Measurements from ENCODE around the gene SCGB1D1. TPM values are rescaled to one million over a fixed set of nuclear protein-coding genes. Genes with fewer than 3 reads are reported as not detected.

SCGB1D1 gene, protein sequence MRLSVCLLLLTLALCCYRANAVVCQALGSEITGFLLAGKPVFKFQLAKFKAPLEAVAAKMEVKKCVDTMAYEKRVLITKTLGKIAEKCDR
- total RNA-seq: not detected

DNA sequence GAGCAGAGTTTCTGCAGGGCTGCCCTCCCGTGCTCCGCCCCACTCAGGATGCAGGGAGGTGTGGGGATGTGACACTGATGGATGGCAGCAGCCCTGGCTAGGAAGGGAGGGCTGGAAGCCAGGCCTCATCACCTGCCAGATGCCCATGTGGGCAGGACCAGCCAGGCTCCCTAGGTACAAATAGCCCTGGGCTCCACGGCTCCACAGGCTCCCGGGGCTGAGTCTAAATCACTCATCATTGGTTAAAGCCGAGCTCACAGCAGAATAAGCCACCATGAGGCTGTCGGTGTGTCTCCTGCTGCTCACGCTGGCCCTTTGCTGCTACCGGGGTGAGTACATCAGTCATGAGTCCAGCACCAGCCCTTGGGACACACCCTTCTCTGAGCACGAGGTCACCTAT, at the start of gene SCGB1D1:
Gene SCGB1D1, plus strand, starts transcription at position 206 of the 400 bp plus-strand sequence. Its CDS starts 69 bp downstream, at position 275.
- DNase-seq (ENCODE audit: low read depth in 2 of 3, low spot score in 2 of 3): no peak

DNA sequence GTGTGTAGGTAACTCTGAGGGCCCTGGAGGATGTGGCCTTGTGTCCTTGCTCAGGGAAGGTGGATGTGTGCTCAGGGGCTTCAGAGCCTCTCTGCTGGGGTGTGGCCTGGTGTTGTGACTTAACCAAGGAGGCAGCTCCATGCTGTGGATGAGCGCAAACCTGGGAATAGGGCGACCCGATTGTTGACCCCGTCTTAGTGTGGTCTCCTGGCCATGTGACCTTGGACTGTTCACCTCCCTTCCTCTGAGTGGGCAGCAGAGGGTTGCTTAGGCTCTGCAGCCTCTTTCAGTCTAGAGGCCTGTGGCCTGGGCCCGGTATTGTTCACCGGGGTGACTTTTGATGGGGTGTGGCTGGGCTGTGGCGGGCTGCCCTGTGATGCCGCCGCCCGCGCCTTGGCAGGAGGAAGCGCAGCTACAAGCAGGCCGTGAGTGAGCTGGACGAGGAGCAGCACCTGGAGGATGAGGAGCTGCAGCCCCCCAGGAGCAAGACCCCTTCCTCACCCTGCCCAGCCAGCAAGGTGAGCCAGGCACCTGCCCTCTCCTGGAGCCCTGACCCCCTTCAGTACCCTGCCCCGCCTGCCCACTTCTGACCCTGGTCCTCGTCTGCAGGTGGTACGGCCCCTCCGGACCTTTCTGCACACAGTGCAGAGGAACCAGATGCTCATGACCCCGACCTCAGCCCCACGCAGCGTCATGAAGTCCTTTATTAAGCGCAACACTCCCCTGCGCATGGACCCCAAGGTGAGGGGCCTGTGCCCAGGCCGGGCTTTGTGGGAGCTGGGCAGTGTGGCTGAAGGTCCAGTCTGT, 49.5 kb upstream of the SCGB1D1 start:
- no peak for DNase-seq (ENCODE audit: low read depth in 2 of 3, low spot score in 2 of 3)

DNA sequence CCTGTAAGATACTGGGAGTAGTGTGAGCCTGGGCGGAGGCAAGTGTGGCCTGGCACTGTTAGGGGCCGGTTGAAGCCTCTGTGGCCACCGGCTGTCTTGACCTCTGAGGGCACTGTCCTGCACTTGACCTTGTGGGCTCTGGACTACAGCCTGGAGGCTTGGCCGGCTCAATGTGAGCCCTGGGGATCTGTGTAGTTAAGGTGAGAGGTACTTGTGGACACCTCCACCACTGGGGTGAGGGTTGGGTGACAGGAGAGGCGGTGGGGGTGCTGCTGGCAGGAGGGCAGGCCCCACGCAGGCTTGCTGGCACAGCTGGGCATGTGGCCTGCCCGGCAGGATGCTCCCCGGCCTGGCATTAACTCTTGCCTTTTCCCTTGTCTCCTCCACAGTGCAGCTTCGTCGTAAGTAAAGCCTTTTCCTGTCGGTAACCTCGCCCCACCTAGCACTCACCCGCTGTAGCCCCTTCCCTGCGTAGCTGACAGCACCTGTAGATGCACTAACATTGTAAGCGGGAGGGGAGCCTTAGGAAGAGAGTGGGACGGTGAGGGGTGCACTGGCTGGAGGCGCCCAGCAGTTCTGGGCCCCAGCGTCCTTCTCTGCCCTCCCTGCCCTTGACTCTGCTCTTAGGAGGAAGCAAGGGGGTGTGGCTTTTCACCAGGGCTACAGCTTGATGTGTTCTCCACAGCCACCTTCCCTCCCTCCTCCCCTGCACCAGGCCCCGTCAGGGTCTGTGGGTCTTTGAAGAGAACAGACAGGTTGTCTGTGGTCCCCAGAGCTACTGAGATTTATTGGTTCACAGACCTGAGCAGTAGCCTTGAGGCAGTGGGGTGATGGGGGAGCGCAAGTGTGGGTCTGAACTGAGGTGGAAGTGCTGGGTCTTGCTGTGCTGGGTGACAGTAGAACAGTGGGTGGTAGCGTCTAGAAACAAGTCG, 48.6 kb upstream of the SCGB1D1 start:
- DNase-seq (ENCODE audit: low read depth in 2 of 3, low spot score in 2 of 3): no peak

DNA sequence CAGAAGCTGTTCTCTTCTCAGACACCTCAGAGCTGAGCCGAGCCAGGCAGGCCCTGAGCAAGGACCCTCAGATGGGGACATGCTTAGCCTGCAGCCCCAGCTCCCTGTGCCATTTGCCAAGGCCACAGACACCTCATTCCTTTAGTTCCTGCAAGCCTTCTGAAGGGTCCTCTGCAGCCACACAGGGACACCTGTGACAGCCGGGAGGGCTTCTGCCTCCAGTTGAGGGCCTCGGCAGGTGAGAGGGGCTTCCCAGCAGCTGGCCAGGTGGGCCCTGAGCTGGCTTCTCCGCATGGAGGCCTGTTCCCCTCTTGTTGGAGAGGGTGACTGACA, 48.0 kb upstream of the SCGB1D1 start:
- no peak for DNase-seq (ENCODE audit: low read depth in 2 of 3, low spot score in 2 of 3)

DNA sequence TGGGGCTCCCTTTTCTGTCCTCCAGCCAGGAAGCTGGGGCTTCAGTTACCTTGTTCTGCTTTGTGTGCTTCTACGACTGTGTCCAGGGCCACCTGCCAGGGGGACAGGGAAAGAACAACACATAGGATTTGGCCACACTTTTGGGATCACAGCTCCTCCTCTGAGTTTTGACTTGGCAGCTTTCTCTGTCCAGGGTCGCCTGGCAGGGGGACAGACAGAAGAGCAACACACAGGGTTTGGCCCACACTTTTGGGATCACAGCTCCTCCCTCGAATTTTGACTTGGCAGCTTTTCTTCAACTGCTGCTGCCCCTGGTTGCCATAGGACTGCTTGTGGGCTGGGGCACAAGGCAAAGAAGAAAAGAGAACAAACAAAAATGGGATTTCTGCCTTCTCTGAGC, 47.1 kb upstream of the SCGB1D1 start:
- no peak for DNase-seq (ENCODE audit: low read depth in 2 of 3, low spot score in 2 of 3)

DNA sequence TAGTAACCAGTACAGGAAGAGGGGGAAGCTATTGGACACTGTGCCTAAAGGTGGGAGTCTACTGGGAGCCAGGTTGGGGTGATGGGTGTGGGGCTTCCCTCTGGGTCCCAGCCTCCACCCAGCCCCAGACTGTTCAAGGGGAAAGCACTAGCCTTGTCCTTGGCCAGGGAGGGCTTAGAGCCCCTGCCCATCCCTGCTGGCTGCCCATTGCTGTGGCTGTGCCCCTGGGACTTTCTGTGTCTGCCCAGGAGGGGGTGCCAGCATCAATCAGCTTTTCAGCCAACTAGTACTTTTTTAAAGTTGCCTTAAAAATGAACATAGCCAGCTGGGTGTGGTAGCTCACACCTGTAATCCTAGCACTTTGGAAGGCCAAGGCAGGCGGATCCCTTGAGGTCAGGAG, 46.3 kb upstream of the SCGB1D1 start:
- DNase-seq (ENCODE audit: low read depth in 2 of 3, low spot score in 2 of 3): no peak

DNA sequence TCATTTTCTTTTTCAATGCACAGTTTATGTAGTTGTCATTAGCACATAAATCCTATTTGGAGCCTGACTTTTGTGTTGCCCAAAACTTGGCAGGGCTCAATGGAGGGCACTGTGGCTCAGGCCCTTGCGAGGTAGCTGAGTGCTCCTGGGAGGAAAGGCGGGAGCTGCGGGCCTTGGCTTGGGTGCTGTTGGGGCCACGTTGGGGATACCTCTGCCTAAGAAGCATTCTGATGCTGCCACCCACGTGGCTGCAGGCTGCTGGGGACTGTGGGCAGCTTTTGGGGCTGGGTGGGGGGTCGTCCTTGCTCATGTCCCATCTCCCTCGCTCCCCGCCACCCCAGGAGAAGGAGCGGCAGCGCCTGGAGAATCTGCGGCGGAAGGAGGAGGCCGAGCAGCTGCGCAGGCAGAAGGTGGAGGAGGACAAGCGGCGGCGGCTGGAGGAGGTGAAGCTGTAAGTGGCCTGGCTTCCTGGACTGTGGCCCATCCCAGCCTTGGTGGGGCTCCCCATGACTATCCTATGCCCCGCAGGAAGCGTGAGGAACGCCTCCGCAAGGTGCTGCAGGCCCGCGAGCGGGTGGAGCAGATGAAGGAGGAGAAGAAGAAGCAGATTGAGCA, 45.3 kb upstream of the SCGB1D1 start:
- no peak for DNase-seq (ENCODE audit: low read depth in 2 of 3, low spot score in 2 of 3)

DNA sequence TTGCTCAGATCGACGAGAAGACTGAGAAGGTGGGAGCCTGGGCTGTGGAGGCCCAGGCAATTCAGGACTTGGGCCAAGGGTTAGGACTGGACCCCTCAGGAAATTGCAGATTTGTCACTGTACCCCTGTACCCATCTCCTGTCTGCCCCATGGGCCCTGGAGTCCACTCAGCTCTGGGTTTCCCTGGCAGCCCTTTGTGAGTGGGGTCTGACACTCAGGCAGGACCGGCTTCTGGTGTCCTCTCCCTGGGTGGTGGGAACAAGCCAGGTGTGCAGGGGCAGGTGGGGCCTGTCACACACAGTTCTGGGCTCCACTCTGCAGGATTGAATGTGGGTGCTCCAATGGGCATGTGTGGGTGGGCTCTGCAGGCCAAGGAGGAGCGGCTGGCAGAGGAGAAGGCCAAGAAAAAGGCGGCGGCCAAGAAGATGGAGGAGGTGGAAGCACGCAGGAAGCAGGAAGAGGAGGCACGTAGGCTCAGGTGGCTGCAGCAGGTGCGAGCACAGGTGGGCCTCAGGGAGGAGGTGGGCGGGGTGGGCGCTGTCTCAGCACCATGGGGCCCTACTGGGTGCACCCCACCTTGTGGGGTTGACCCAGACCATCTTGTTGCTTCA, 44.6 kb upstream of the SCGB1D1 start:
- no peak for DNase-seq (ENCODE audit: low read depth in 2 of 3, low spot score in 2 of 3)

DNA sequence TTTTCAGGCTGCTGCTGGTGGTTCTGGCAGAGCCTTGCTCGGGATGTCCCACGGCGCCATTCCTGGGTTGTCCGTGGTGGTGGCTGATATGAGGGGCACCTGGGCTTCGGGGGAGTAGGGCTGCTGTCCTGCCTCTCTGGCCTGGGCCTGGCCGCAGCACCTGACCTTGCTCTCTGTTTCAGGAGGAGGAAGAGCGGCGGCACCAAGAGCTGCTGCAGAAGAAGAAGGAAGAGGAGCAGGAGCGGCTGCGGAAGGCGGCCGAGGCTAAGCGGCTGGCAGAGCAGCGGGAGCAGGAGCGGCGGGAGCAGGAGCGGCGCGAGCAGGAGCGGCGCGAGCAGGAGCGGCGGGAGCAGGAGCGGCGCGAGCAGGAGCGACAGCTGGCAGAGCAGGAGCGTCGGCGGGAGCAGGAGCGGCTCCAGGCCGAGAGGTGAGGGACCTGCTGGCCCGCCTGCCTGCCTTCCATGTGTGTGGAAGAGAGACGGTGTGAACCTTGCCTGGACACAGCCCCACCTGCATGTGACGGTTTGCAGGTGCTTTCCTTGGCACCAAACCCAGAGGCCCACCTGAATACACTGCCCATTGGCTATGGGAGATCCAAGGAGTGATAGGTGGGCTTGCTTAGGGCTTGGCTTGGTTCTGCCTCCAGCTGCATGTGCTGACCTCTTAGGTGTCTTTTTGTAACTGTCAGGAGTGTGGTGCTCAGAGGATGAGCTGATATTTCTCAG, 43.4 kb upstream of the SCGB1D1 start:
- DNase-seq (ENCODE audit: low read depth in 2 of 3, low spot score in 2 of 3): no peak

DNA sequence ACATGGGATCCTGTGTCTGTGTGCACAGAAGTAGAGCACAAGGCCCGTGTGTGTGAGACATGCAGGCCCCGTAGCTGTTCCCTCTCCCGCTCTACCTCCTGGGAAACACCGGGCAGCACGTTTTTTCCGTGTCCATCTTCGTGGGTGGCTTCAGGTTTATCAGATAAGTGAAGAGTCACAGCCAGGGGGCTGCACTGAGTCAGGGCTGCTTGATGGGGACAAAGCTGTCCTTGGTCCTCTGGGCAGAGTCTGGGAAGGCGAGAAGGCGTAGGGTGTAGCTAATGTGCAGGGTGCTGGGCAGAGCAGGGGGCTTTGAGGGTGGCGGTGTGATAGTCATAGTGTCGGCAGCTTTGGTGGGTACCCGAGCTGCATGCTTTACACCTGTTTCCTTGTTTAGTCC, 42.5 kb upstream of the SCGB1D1 start:
- no peak for DNase-seq (ENCODE audit: low read depth in 2 of 3, low spot score in 2 of 3)

DNA sequence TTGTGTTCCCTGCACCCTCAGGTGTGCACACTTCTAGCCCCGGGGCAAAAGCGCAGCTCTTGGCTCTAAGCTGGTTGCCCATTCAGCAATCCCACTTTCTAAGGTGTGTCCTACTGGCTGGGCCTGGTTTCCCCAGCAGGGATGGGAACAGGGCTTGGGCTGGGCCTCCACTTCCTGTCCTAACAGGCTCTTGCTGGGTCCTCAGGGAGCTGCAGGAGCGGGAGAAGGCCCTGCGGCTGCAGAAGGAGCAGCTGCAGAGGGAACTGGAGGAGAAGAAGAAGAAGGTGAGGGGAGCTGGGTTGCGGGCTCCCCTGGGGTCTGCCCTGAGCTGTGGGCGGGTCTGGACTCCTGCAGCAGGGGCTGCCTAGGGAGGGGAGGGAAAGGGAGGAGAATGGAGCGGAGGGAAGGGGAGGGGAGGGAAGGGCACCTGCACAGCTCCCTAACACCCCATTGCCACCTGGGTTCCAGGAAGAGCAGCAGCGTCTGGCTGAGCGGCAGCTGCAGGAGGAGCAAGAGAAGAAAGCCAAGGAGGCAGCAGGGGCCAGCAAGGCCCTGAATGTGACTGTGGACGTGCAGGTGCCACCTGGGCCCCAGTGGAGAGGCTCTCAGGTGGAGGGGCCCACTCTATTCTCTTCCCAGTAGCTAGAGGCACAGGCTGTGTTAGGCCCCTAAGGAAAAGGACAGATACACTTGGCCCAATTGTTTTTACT, 41.6 kb upstream of the SCGB1D1 start:
- DNase-seq (ENCODE audit: low read depth in 2 of 3, low spot score in 2 of 3): no peak

DNA sequence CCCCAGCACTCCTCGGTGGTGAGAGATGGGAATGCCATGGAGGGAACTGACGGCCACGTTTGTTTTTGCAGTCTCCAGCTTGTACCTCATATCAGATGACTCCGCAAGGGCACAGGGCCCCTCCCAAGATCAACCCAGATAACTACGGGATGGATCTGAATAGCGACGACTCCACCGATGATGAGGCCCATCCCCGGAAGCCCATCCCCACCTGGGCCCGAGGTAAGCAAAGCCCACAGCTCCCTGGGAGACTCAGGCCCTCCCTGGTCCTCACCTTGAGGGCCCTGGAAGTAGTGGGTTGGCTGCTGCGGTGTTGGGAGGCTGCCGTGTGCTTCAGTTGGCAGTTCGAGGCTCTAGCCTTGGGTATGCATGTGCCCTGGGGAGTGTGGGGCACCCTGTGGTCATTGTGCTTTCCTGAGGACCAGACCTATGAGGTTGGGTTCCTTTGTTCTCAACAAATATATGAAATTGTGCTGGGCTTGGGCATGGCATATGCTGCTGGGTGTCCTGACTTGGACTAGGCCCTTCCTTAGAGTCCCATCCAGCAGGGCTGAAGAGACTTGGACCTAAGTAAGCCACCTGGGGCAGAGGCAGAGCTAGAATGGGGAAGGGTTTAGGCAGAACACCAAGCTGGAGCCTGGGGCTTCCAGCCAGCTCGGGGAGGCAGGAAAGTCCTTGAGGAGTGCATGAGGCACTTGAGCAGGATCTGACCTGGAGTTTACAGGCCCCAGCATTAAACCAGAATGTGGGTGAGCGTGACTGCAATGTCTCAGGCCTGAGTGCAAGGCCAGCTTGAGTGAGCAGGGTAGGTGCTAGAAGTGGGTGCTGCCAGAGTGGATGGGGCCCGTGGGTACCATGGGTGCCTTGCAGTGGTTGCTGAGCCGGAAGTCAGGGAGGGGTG, 39.8 kb upstream of the SCGB1D1 start:
- no peak for DNase-seq (ENCODE audit: low read depth in 2 of 3, low spot score in 2 of 3)

DNA sequence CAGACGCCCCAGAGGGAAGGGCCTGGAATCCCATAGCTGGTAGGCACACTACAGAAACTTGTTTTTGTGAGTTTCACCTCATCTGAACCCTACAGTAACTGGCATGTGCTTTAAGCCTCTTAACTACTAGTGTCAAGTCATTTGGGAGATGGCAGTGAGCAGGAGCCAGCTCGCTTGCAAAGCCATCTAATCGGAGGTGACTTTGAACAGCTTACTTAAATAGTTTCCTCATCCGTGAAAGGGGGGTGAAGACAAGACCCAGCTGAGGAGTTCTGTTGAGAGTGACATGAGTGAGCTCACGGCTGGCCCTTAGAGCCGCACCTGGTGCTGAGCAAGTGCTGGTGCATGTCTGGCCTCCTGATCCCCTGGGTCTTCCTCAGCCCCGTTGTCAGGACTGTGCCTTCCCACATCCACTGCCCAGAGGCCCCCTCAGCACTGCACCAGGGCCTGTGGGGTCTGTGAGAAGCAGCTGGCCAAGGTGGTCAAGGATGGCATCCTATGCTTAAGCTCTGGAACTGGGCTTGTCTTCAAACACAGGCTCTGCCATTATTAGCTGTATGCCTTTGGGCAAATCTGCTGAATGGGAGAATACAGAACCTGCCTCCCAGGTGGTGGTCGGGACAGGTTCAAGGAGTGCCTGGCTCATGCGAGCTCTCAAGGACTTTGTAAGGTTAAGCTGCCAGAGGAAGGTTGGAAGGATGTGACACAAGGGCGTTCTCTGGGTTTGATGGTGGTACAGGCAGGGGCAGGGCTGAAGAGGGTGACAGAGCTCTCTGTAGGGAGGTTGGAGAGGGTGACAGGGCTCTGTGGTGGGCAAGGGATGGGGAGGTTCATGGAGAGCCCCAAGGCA, 38.9 kb upstream of the SCGB1D1 start:
- DNase-seq (ENCODE audit: low read depth in 2 of 3, low spot score in 2 of 3): no peak

DNA sequence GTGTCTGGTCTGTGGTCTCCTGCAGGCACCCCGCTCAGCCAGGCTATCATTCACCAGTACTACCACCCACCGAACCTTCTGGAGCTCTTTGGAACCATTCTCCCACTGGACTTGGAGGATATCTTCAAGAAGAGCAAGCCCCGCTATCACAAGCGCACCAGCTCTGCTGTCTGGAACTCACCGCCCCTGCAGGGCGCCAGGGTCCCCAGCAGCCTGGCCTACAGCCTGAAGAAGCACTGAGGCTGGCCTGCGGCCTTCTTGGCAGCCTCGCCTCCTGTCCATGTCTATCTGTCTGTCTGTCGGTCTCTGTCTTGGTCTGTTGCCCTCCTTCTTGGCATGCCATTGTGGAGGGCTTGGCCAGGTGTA, 38.3 kb upstream of the SCGB1D1 start:
- no peak for DNase-seq (ENCODE audit: low read depth in 2 of 3, low spot score in 2 of 3)

DNA sequence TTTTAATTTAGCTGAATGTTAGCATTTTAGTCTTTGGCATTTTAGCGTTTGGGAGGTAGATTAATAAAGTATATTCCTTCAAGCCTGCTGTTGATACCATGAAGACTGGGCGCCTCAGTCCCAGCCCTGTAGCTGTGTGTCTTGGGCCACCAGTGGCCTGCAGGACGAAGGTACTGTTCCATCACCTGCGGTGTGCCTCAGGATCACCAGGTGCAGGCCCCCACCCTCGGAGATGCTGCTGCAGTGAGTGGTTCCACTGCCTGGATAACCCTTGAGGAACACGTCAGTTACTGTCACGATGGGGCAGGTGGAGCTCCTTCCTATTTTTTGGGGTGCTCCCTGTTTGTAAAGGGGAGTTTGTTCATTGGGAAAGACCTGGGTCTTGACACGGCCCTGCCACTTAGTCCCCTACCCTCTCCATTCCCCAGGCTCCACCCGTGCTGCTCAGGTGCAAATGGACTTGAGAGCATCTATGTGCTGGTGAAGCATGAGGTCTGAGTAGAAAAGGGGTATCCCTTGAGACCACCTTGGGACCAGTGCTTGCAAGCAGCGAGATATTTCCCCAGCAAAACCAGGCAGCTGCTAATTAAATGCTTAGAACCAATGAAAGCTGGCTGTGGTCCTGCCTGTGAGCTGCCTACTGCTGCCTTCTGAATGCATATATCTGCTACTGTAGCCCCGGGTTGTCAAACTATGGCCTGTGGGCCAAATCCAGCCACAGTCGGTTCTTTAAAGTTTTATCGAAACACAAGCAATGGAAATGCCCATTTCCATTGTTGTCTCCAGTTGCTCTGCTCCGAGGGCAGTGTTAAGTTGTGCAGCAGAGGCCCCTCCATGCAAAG, 37.5 kb upstream of the SCGB1D1 start:
- no peak for DNase-seq (ENCODE audit: low read depth in 2 of 3, low spot score in 2 of 3)

DNA sequence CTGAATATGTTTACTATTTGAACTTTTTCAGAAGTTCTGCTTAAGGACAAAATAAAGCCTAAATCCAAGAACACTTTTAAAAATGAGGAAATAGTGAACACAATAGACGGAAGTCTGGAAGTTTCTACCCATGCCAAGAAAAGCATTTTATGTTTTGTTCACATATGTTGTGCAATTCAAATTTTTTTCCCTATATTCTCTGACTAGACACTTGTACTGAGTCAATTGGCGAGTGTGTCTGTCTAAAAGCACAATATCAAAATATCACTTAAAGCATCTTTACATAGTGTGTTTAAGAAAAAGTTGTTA, 37.0 kb upstream of the SCGB1D1 start:
- no peak for DNase-seq (ENCODE audit: low read depth in 2 of 3, low spot score in 2 of 3)

DNA sequence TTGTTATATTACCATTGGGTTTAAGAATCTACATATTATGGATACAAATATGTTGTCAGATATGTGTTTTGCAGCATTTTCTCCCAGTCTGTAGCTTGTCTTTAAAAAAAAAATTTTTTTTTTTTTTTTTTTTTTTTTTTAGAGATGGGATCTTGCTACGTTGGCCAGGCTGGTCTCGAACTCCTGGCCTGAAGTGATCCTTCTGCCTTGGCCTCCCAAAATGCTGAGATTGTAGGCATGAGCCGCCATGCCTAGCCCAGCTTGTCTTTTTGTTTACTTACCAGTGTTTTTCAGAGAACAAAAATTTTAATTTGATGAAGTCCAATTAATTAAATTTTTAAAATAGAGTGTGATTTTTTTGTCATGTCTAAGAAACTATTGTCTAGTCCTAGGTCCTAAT, 36.4 kb upstream of the SCGB1D1 start:
- DNase-seq (ENCODE audit: low read depth in 2 of 3, low spot score in 2 of 3): no peak
